WTC11 (cell line): Measurements from ENCODE around the gene N4BP2L2.

Experiments
- ATF3 ChIP-seq: sonication (generic); formaldehyde crosslinking; conservative IDR thresholded peaks from 2 replicates; pipeline ENCODE4 v1.8.1; 2022; ENCODE audit warnings: mild to moderate bottlenecking, missing genetic modification reagents
- CTCF ChIP-seq: fragments of 200-600 bp; IDR thresholded peaks from 2 replicates; pipeline ENCODE4 v1.8.0; 2022; ENCODE audit warnings: antibody characterized with exemption
- SP1 ChIP-seq: sonication (generic); formaldehyde crosslinking; conservative IDR thresholded peaks from 2 replicates; pipeline ENCODE4 v1.8.1; 2022; ENCODE audit warnings: missing genetic modification reagents

- no peak for TF ChIP-seq CTCF
- no peak for TF ChIP-seq ATF3 (CRISPR knock-in tag)
- TF ChIP-seq SP1, result no peak
Observed at GRCh38 chr13:32438871-32439270, 99.7 kb downstream of the N4BP2L2 start.
